Nephron (organoid): Measurements from ENCODE around the gene ZSWIM5.
"Not testable (repeated sequence)": the region's sequence is repeated elsewhere in the genome, so short reads cannot be mapped to it uniquely, and the experiment has no call there.

Experiments used
- H3K27ac Mint-ChIP-seq, 3 experiments: 2 replicates each; pipeline ENCODE4 v1.8.0; 2020; ENCODE audit warnings: mixed read lengths in 3 of 3, mild to moderate bottlenecking in 2 of 3, moderate library complexity in 1 of 3
- H3K27me3 Mint-ChIP-seq: 2 replicates; pipeline ENCODE4 v1.8.0; 2021; ENCODE audit warnings: low read depth, mild to moderate bottlenecking, moderate library complexity, mixed read lengths
- H3K36me3 Mint-ChIP-seq: 2 replicates; pipeline ENCODE4 v1.8.0; 2020; ENCODE audit warnings: low read depth, mixed read lengths
- H3K4me1 Mint-ChIP-seq: 2 replicates; pipeline ENCODE4 v1.8.0; 2020; ENCODE audit warnings: mixed read lengths
- H3K4me3 Mint-ChIP-seq, 3 experiments: 2 replicates each; pipeline ENCODE4 v1.8.0; 2020; ENCODE audit warnings: mild to moderate bottlenecking in 3 of 3, mixed read lengths in 3 of 3, moderate library complexity in 2 of 3
- H3K9me3 Mint-ChIP-seq: 2 replicates; pipeline ENCODE4 v1.8.0; 2020; ENCODE audit warnings: mixed read lengths
- TF ChIP-seq, protein P1 (sequence below), 3 experiments: fragments of 200-600 bp; sonication (generic); IDR thresholded peaks; one replicate each; pipeline ENCODE4 v1.5.0; 2021; ENCODE audit warnings: antibody characterized with exemption in 3 of 3; ENCODE audit not compliant: unreplicated experiment in 3 of 3

Gene ZSWIM5

DNA sequence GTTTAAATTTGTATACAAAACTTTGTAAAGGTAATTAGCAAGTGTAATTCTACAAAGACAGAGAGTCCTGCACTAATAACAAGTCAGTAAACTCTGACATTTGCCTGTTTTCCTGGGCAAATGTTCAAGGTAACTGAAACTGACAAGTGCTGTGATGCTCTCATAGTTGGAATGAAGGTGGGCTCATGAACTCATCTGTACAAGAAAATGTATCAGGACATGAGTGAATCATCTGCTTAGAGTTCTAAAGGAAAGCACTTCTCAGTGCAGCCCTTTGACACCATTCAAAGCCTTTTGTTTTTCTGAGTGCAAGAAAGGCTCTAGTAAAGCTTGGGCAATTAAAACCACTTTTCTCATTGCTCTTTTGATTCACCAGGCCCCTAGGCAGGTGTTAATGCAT is 102.9 kb downstream of the ZSWIM5 start:
- H3K36me3 Mint-ChIP-seq: peaks cover 24% of the 10 kb centered on the region
- peaks cover 27% of the 10 kb centered on the region for H3K9me3 Mint-ChIP-seq
- no peak overlapping the region for H3K4me3 Mint-ChIP-seq
- no peaks in the 10 kb centered on the region for H3K27me3 Mint-ChIP-seq
- no peak overlapping the region for H3K27ac Mint-ChIP-seq
- TF ChIP-seq, protein P1, sequence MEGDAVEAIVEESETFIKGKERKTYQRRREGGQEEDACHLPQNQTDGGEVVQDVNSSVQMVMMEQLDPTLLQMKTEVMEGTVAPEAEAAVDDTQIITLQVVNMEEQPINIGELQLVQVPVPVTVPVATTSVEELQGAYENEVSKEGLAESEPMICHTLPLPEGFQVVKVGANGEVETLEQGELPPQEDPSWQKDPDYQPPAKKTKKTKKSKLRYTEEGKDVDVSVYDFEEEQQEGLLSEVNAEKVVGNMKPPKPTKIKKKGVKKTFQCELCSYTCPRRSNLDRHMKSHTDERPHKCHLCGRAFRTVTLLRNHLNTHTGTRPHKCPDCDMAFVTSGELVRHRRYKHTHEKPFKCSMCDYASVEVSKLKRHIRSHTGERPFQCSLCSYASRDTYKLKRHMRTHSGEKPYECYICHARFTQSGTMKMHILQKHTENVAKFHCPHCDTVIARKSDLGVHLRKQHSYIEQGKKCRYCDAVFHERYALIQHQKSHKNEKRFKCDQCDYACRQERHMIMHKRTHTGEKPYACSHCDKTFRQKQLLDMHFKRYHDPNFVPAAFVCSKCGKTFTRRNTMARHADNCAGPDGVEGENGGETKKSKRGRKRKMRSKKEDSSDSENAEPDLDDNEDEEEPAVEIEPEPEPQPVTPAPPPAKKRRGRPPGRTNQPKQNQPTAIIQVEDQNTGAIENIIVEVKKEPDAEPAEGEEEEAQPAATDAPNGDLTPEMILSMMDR (IDR thresholded peaks at IDR 0.05; ENCODE audit: unreplicated experiment in 3 of 3): no peak
- no peaks in the 10 kb centered on the region for H3K4me1 Mint-ChIP-seq

- H3K9me3 Mint-ChIP-seq: peaks cover 23% of the 10 kb centered on the region
- peaks cover 15% of the 10 kb centered on the region for H3K36me3 Mint-ChIP-seq
- no peaks in the 10 kb centered on the region for H3K27me3 Mint-ChIP-seq
- H3K4me1 Mint-ChIP-seq: no peaks in the 10 kb centered on the region
- TF ChIP-seq, protein P1 (IDR thresholded peaks at IDR 0.05; ENCODE audit: unreplicated experiment in 3 of 3): no peak
- H3K27ac Mint-ChIP-seq: no peak overlapping the region
- no peak overlapping the region for H3K4me3 Mint-ChIP-seq
Measured at GRCh38 chr1:45101947-45102346, 104.5 kb downstream of the ZSWIM5 start.

- H3K27me3 Mint-ChIP-seq, H3K4me3 Mint-ChIP-seq, H3K27ac Mint-ChIP-seq, H3K4me1 Mint-ChIP-seq: not testable (repeated sequence)
- Mint-ChIP-seq H3K9me3 (peaks cover 18% of the 10 kb centered on the region), H3K36me3 (peaks cover 11% of the 10 kb centered on the region)
Measured at GRCh38 chr1:45101528-45101927, 104.9 kb downstream of the ZSWIM5 start.

- Mint-ChIP-seq H3K4me3 (no peak overlapping the region), H3K36me3 (no peaks in the 10 kb centered on the region), H3K27me3 (no peaks in the 10 kb centered on the region), H3K4me1 (no peaks in the 10 kb centered on the region), H3K27ac (no peak overlapping the region), H3K9me3 (peaks cover 13% of the 10 kb centered on the region)
- TF ChIP-seq, protein P1 (IDR thresholded peaks at IDR 0.05; ENCODE audit: unreplicated experiment in 3 of 3): no peak
Measured at GRCh38 chr1:45097944-45098343, 108.5 kb downstream of the ZSWIM5 start.

DNA sequence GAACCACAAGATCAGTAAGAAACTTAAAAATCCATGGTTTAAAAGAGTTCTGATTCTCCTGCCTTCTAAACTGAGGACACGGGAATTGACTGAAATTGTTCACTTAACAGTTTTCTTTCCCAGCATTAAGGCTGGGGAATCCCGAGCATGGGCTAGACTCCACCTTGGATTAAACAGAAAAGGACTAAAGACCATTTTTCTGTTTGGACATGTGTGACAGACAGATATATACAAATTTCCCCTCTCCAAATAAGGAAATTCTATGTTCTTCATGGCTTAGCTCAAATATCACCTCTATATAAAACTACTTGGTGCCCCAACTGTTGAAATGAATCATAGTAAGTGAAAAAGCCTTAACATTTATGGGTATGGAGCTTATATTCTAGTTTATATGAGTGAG is 109.3 kb downstream of the ZSWIM5 start:
- TF ChIP-seq, protein P1 (IDR thresholded peaks at IDR 0.05; ENCODE audit: unreplicated experiment in 3 of 3): no peak
- Mint-ChIP-seq H3K36me3 (no peaks in the 10 kb centered on the region), H3K4me1 (no peaks in the 10 kb centered on the region), H3K9me3 (peaks cover 10% of the 10 kb centered on the region), H3K27me3 (no peaks in the 10 kb centered on the region), H3K4me3 (no peak overlapping the region), H3K27ac (no peak overlapping the region)

GRCh38 chr1:45095450-45095849 is 111.0 kb downstream of the ZSWIM5 start:
- Mint-ChIP-seq H3K36me3 (no peaks in the 10 kb centered on the region), H3K9me3 (peaks cover 9% of the 10 kb centered on the region), H3K4me3 (no peak overlapping the region), H3K27me3 (no peaks in the 10 kb centered on the region), H3K27ac (no peak overlapping the region), H3K4me1 (no peaks in the 10 kb centered on the region)
- TF ChIP-seq, protein P1 (IDR thresholded peaks at IDR 0.05; ENCODE audit: unreplicated experiment in 3 of 3): no peak

DNA sequence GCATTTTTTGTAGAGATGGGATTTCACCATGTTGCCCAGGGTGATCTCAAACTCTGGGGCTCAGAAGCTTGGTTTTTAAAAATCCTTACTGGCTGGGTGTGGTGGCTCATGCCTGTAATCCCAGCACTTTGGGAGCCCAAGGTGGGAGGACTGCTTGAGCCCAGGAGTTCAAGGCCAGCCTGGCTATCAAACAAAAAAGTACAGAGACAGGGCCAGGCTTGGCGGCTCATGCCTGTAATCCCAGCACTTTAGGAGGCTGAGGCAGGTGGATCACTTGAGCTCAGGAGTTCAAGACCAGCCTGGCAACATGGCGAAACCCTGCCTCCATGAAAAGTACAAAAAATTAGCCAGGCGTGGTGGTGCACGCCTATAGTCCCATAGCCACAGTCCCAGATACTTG is 112.0 kb downstream of the ZSWIM5 start:
- not testable (repeated sequence) for H3K4me3 Mint-ChIP-seq, H3K9me3 Mint-ChIP-seq, H3K36me3 Mint-ChIP-seq, H3K27me3 Mint-ChIP-seq, H3K4me1 Mint-ChIP-seq, H3K27ac Mint-ChIP-seq
